BLaER1 treated with 17β-estradiol and CSF1 and Interleukin-3, amounts not matched to agents 10 nM and 100 nM (cell line): ENCODE measurements around the gene MAP4K5.

Source experiments
- H3K27ac ChIP-seq, 11 experiments: shearing (Covaris generic); formaldehyde crosslinking; 2 replicates each; pipeline ENCODE4 v1.8.1; 2022
- H3K27me3 ChIP-seq, 11 experiments: shearing (Covaris generic); formaldehyde crosslinking; 2 replicates each; pipeline ENCODE4 v1.8.1; 2022
- H3K36me3 ChIP-seq, 11 experiments: shearing (Covaris generic); formaldehyde crosslinking; 2 replicates each; pipeline ENCODE4 v1.8.1; 2022
- H3K4me1 ChIP-seq, 10 experiments: shearing (Covaris generic); formaldehyde crosslinking; 2 replicates each; pipeline ENCODE4 v1.8.1; 2022
- H3K4me2 ChIP-seq, 11 experiments: shearing (Covaris generic); formaldehyde crosslinking; 2 replicates each; pipeline ENCODE4 v1.8.1; 2022
- H3K4me3 ChIP-seq, 10 experiments: shearing (Covaris generic); formaldehyde crosslinking; 2 replicates each; pipeline ENCODE4 v1.8.1; 2022
- H3K9ac ChIP-seq, 11 experiments: shearing (Covaris generic); formaldehyde crosslinking; 2 replicates each; pipeline ENCODE4 v1.8.1; 2022
- H3K9me3 ChIP-seq, 11 experiments: shearing (Covaris generic); formaldehyde crosslinking; replicated peaks in 1 of 11; 2 replicates each; pipeline ENCODE4 v1.8.1; 2022
- H4K20me1 ChIP-seq, 11 experiments: shearing (Covaris generic); formaldehyde crosslinking; 2 replicates each; pipeline ENCODE4 v1.8.1; 2022
- Cebpa-rat ChIP-seq, 11 experiments: shearing (Covaris generic); IDR thresholded peaks; 2 replicates each; pipeline ENCODE4 v1.8.1; 2022

MAP4K5 gene

DNA sequence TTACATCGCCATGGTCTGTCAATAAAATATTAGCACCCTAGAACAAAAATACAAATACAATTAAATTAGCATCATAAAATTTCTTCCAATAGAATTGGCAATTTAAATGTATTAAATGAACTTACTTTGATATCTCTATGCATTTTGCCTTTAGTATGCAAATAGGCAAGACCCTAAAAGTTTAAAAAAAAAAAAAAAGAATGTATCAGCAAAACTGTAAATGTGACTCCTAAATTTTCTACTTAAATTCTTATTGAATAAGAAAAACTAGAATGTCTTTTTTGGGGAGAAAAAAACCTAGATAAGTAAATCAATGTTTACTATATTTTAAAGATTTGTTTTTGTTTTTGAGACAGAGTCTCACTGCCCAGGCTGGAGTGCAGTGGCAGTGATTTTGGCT lies 56.2 kb downstream of the MAP4K5 start:
- H3K36me3 ChIP-seq: peaks cover 55 to 78% (median 74%) of the 10 kb centered on the region in 11 experiments
- H3K4me3 ChIP-seq: no peak overlapping the region
- peaks cover 46 to 80% (median 62%) of the 10 kb centered on the region in 11 experiments for H3K9me3 ChIP-seq
- H4K20me1 ChIP-seq: no peaks in the 10 kb centered on the region
- no peak overlapping the region for H3K9ac ChIP-seq
- H3K27me3 ChIP-seq: no peaks in the 10 kb centered on the region
- no peaks in the 10 kb centered on the region for H3K4me1 ChIP-seq
- no peak overlapping the region for H3K27ac ChIP-seq
- H3K4me2 ChIP-seq: no peak overlapping the region
- no peak for TF ChIP-seq Cebpa-rat (IDR thresholded peaks at IDR 0.05)

DNA sequence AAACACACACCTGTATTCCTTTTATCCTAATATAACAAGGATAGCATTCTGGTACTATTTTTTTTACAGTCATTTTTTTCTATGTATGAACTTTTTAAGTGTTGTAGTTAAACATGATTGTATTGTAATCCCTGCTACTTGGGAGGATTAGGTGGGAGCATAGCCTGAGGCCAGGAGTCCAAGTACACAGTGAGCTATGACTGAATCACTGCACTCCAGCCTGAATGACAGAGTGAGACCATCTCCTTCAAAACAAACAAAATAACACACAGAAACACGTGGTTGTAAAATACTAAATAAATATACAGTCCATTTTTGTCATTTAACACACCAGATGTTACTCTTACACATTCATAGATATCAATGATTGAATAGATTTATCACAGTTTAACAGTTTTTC lies 56.9 kb downstream of the MAP4K5 start:
- no peak overlapping the region for H3K9ac ChIP-seq
- H4K20me1 ChIP-seq: no peaks in the 10 kb centered on the region
- H3K4me1 ChIP-seq: no peaks in the 10 kb centered on the region
- H3K9me3 ChIP-seq: peaks cover 52 to 82% (median 66%) of the 10 kb centered on the region in 11 experiments
- no peak for TF ChIP-seq Cebpa-rat (IDR thresholded peaks at IDR 0.05)
- no peaks in the 10 kb centered on the region for H3K27me3 ChIP-seq
- H3K4me3 ChIP-seq: no peak overlapping the region
- no peak overlapping the region for H3K27ac ChIP-seq
- H3K36me3 ChIP-seq: peaks cover 58 to 79% (median 76%) of the 10 kb centered on the region in 11 experiments
- H3K4me2 ChIP-seq: no peak overlapping the region

DNA sequence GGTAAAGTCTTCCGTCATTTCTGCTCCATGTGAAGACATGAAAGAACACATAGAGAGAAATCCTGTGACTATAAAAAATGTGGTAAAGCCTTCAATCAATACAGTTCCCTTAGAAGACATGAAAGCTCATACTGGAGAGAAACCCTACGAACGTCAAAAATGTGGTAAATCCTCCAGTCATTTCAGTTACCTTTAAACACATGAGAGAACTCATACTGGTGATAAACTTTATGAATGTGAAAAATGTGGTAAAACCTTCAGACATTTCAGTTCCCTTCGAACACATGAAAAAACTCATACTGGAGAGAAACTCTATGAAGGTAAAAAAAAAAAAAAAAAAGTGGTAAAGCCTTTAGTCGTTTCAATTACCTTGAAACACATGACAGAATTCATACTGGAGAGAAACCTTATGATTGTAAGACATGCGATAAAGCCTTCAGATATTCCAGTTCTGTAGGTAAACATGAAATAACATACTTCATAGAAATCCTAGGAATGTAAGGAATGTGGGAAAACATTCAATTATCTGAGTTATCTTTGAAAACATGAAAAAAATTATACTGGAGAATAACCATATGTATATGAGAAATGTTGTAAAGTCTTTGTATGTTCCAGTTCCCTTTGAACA lies 60.4 kb downstream of the MAP4K5 start:
- TF ChIP-seq Cebpa-rat (IDR thresholded peaks at IDR 0.05): no peak
- Histone ChIP-seq H3K27ac (no peak overlapping the region), H3K4me3 (peak overlapping the region in 2 of 10 experiments; percentile 10 to 11; a peak in 2 of 20 replicates), H3K9me3 (peaks cover 73 to 94% (median 77%) of the 10 kb centered on the region in 11 experiments), H3K27me3 (no peaks in the 10 kb centered on the region), H4K20me1 (no peaks in the 10 kb centered on the region), H3K36me3 (peaks cover 81 to 100% (median 93%) of the 10 kb centered on the region in 11 experiments), H3K4me1 (no peaks in the 10 kb centered on the region), H3K9ac (no peak overlapping the region), H3K4me2 (no peak overlapping the region)

DNA sequence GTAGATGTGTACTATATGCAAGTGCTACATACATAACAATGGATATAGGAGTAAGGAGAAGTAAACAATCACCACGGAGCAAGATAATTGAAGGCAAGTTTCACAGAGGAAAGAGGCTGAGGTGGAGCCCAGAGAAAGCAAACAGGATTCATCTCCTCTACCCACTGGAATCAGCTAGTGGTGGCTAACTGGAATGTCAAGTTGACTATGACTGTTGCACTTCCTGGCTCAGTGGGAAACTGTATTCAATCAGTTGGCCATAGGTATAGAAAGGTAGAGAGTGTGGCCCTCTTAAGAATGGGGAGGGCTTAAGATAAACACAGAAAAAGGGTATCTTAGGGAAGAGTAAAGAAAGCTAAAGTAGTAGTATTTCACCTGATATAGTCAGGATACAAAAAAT lies 62.4 kb downstream of the MAP4K5 start:
- Histone ChIP-seq H3K9me3 (peaks cover 59 to 85% (median 68%) of the 10 kb centered on the region in 11 experiments), H4K20me1 (no peaks in the 10 kb centered on the region), H3K9ac (no peak overlapping the region), H3K4me3 (no peak overlapping the region), H3K27me3 (no peaks in the 10 kb centered on the region), H3K36me3 (peaks cover 81 to 100% (median 92%) of the 10 kb centered on the region in 11 experiments), H3K27ac (no peak overlapping the region), H3K4me1 (no peaks in the 10 kb centered on the region), H3K4me2 (no peak overlapping the region)
- no peak for TF ChIP-seq Cebpa-rat (IDR thresholded peaks at IDR 0.05)

DNA sequence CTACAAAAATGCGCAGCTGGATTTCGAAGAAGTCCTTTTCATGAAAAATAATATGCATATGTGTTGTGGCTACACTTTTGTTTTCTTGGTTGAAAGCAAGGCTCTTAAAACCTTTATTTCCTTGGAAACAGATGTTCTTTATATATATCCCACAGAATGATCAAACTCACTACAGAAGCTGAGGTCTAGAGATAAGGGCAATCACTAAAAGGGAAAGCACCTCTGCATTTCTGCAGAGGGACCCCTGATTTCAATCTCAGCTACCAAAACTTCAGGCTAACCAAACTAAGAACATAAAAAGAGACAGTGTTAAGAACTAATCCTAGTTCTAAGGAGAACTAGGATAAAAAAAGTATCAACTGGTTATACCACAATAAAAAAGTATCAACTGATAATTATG lies 70.3 kb downstream of the MAP4K5 start:
- H3K4me1 ChIP-seq: no peaks in the 10 kb centered on the region
- no peak overlapping the region for H3K4me2 ChIP-seq
- no peak for TF ChIP-seq Cebpa-rat (IDR thresholded peaks at IDR 0.05)
- peaks cover 0 to 15% (median 3%) of the 10 kb centered on the region in 11 experiments; a peak in 9 of 22 replicates for H3K9me3 ChIP-seq
- no peaks in the 10 kb centered on the region for H3K27me3 ChIP-seq
- H3K36me3 ChIP-seq: peaks cover 76 to 98% (median 86%) of the 10 kb centered on the region in 11 experiments
- H3K27ac ChIP-seq: no peak overlapping the region
- no peak overlapping the region for H3K4me3 ChIP-seq
- H4K20me1 ChIP-seq: no peaks in the 10 kb centered on the region
- H3K9ac ChIP-seq: no peak overlapping the region

DNA sequence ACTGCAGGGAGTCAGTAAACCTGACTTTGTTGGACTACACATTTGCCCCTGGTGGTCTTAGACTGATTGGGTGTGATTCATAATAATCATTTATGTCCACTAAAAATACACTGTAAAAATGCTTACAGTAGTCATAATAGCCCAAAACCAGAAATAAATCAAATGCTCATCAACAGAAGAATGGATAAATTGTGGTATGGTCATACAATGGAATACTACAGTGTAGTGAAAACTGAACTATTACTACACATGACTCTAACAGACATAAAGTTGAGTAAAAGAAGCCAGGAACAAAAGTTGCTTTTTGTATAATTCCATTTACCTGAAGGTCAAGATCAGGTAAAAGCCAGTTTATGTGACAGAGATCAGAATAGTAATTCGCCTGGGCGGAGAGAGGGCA lies 78.5 kb downstream of the MAP4K5 start:
- H3K4me3 ChIP-seq: no peak overlapping the region
- H3K27me3 ChIP-seq: no peaks in the 10 kb centered on the region
- TF ChIP-seq Cebpa-rat (IDR thresholded peaks at IDR 0.05): no peak
- H3K9ac ChIP-seq: no peak overlapping the region
- no peak overlapping the region for H3K27ac ChIP-seq
- no peaks in the 10 kb centered on the region for H3K4me1 ChIP-seq
- H3K36me3 ChIP-seq: peaks cover 78 to 97% (median 91%) of the 10 kb centered on the region in 11 experiments
- H3K4me2 ChIP-seq: no peak overlapping the region
- peaks cover 0 to 32% (median 13%) of the 10 kb centered on the region in 11 experiments; a peak in 15 of 22 replicates for H3K9me3 ChIP-seq
- H4K20me1 ChIP-seq: no peaks in the 10 kb centered on the region

DNA sequence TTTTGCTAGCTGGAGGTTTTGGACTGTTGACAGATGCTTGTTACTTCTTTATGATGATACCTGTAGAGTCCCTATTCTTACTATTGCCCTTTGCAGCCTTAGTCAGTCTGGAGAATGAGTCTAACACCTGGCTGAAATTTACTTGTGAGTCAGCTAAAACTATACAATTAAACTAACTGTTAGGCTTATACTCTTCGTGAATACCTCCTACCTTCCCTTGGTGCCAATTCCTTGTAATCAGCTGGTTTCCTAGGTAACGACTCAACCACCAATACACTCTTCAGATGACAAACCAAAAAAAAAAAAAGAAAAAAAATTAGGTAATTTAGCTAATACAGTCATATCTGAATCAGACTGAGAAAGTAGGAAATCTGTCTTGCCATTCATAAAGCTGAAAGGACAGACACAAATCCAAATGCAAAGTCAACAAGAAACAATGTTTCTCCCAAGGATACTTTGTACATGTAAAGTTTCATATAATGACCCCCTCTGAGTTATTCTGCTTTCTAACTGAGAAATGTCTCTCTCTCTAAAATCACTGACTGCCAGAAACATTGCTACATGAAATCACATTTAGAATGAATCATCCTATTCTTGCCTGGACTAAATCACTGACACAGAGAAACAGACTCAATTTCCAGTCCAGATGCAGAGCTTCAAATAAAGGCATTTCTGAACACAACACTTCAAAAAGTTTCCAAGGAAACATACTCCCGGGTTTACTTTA lies 79.2 kb downstream of the MAP4K5 start:
- Histone ChIP-seq H3K4me1 (no peaks in the 10 kb centered on the region), H3K4me2 (no peak overlapping the region), H3K9ac (no peak overlapping the region), H3K9me3 (peaks cover 0 to 32% (median 13%) of the 10 kb centered on the region in 11 experiments; a peak in 15 of 22 replicates), H3K4me3 (no peak overlapping the region), H4K20me1 (no peaks in the 10 kb centered on the region), H3K27ac (no peak overlapping the region), H3K27me3 (no peaks in the 10 kb centered on the region), H3K36me3 (peaks cover 73 to 94% (median 85%) of the 10 kb centered on the region in 11 experiments)
- no peak for TF ChIP-seq Cebpa-rat (IDR thresholded peaks at IDR 0.05)

DNA sequence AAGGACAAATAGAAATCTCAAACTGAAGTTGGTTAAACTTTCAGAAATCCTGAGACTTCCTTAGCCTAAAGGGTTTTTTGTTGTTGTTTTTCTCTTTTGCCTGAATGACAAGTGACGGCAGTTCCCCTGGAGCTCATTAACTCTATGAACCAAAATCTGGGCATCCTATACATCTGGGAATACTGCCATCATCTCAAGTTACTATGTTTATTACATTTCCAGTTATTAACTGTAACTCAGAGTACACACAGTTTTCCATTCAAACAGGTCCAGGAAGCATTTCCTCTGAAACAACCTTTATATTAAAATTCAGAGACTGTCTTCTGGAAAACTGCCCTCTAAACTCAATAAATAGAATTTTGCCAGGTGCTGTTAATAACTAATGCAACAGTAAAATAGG lies 80.1 kb downstream of the MAP4K5 start:
- H3K9me3 ChIP-seq: peaks cover 0 to 32% (median 13%) of the 10 kb centered on the region in 11 experiments; a peak in 15 of 22 replicates
- no peak overlapping the region for H3K27ac ChIP-seq
- H3K36me3 ChIP-seq: peaks cover 72 to 94% (median 84%) of the 10 kb centered on the region in 11 experiments
- H3K9ac ChIP-seq: no peak overlapping the region
- H3K4me2 ChIP-seq: no peak overlapping the region
- TF ChIP-seq Cebpa-rat (IDR thresholded peaks at IDR 0.05): no peak
- no peak overlapping the region for H3K4me3 ChIP-seq
- H3K27me3 ChIP-seq: no peaks in the 10 kb centered on the region
- H3K4me1 ChIP-seq: no peaks in the 10 kb centered on the region
- H4K20me1 ChIP-seq: no peaks in the 10 kb centered on the region

DNA sequence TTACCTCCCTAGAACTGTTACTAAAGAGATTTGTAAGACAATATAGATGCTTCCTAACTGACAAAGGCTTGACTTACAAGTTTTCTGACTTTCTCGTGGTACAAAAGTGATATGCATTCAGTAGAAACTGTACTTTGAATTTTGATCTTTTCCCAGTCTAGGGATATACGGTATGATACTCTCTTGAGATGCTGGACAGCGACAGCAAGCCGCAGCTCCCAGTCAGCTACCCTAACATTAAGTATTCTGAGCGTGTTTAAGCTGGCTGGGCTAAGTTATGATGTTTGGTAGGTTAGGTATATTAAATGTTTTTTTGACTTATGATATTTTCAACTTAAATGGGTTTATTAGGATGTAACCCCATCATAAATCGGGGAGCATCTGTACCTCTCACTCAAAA lies 80.5 kb downstream of the MAP4K5 start:
- no peaks in the 10 kb centered on the region for H4K20me1 ChIP-seq
- no peak overlapping the region for H3K9ac ChIP-seq
- H3K4me1 ChIP-seq: no peaks in the 10 kb centered on the region
- TF ChIP-seq Cebpa-rat (IDR thresholded peaks at IDR 0.05): no peak
- H3K27ac ChIP-seq: no peak overlapping the region
- H3K27me3 ChIP-seq: no peaks in the 10 kb centered on the region
- peaks cover 72 to 94% (median 84%) of the 10 kb centered on the region in 11 experiments for H3K36me3 ChIP-seq
- H3K4me3 ChIP-seq: no peak overlapping the region
- H3K4me2 ChIP-seq: no peak overlapping the region
- H3K9me3 ChIP-seq: peaks cover 0 to 27% (median 13%) of the 10 kb centered on the region in 11 experiments; a peak in 15 of 22 replicates
